H1 (cell line): Measurements from ENCODE around the gene DAPK1. TPM values are rescaled to one million over a fixed set of nuclear protein-coding genes. Genes with fewer than 3 reads are reported as not detected.
A peak's percentile ranks its signal among the peaks of the same experiment; 100 is the strongest.

Source experiments
- CTCF ChIA-PET: fragments of 300-600 bp; sonication (Branson Sonifier 250); formaldehyde crosslinking; loops from one replicate; lab custom pipeline; 2021; ENCODE audit not compliant: partially characterized antibody; lab: Charles Lee
- POLR2A ChIA-PET: fragments of 300-600 bp; sonication (Branson Sonifier 250); formaldehyde crosslinking; loops from one replicate; lab custom pipeline; 2021; ENCODE audit warnings: inconsistent platforms; ENCODE audit not compliant: partially characterized antibody; lab: Charles Lee
- DNase-seq, 2 experiments: peaks; one replicate each; pipeline versions ENCODE4 v3.0.0 to v3.0.0-alpha.2; 2010 to 2022; ENCODE audit warnings: low spot score in 2 of 2, low read depth in 1 of 2, mixed read lengths in 1 of 2
- FAIRE-seq: peaks from 2 replicates; lab custom pipeline; 2011; peaks lifted over from hg19 to GRCh38; lab: Jason Lieb, UNC
- H2AFZ ChIP-seq: 2 replicates; pipeline ENCODE4 v1.8.1; 2012; ENCODE audit warnings: low read length, inconsistent platforms
- H2AK5ac ChIP-seq: 2 replicates; pipeline ENCODE4 v1.6.1; 2013; ENCODE audit warnings: low read depth, low read length
- H2BK120ac ChIP-seq: replicated peaks from 2 replicates; pipeline ENCODE3; 2013; ENCODE audit warnings: low read depth, low read length, inconsistent platforms
- H2BK12ac ChIP-seq: 2 replicates; pipeline ENCODE4 v1.6.1; 2013; ENCODE audit warnings: low read depth, low read length
- H2BK15ac ChIP-seq: 2 replicates; pipeline ENCODE4 v1.6.1; 2013; ENCODE audit warnings: low read length
- H2BK20ac ChIP-seq: 2 replicates; pipeline ENCODE4 v1.6.1; 2013; ENCODE audit warnings: low read length
- H2BK5ac ChIP-seq: 2 replicates; pipeline ENCODE4 v1.6.1; 2013; ENCODE audit warnings: low read depth, low read length
- H3K14ac ChIP-seq: 2 replicates; pipeline ENCODE4 v1.6.1; 2013; ENCODE audit warnings: inconsistent platforms; ENCODE audit not compliant: insufficient read length
- H3K18ac ChIP-seq: 2 replicates; pipeline ENCODE4 v1.6.1; 2013; ENCODE audit warnings: low read length; ENCODE audit errors: extremely low read depth
- H3K23ac ChIP-seq: 2 replicates; pipeline ENCODE4 v1.6.1; 2013; ENCODE audit warnings: inconsistent platforms; ENCODE audit not compliant: insufficient read length
- H3K23me2 ChIP-seq: 2 replicates; pipeline ENCODE4 v1.6.1; 2013; ENCODE audit warnings: low read depth, low read length
- H3K27ac ChIP-seq: 2 replicates; pipeline ENCODE4 v1.6.1; 2011; ENCODE audit warnings: low read depth, low read length, inconsistent platforms
- H3K27me3 ChIP-seq, 4 experiments: replicated peaks in 1 of 4; 1 replicate in 1 of 4; 2 replicates in 3 of 4; pipeline versions ENCODE4 v1.6.1 to v1.8.1; 2011 to 2013; ENCODE audit warnings: low read length in 3 of 4, mild to moderate bottlenecking in 3 of 4, inconsistent platforms in 2 of 4, mixed read lengths in 2 of 4, moderate library complexity in 1 of 4; ENCODE audit not compliant: control insufficient read depth in 3 of 4, insufficient read depth in 3 of 4; ENCODE audit errors: extremely low read depth in 1 of 4
- H3K36me3 ChIP-seq, 4 experiments: 2 replicates each; pipeline versions ENCODE4 v1.6.1 to v1.8.1; 2011 to 2013; ENCODE audit warnings: mild to moderate bottlenecking in 4 of 4, low read length in 3 of 4, moderate library complexity in 2 of 4, control low read depth in 1 of 4, inconsistent platforms in 1 of 4; ENCODE audit not compliant: insufficient read depth in 4 of 4, control insufficient read depth in 2 of 4
- H3K4ac ChIP-seq: replicated peaks from 2 replicates; pipeline ENCODE3; 2013; ENCODE audit warnings: low read length, low read depth, mixed read lengths, inconsistent platforms; ENCODE audit not compliant: insufficient read length
- H3K4me1 ChIP-seq, 4 experiments: replicated peaks in 1 of 4; 1 replicate in 1 of 4; 2 replicates in 3 of 4; pipeline versions ENCODE4 v1.6.1 to v1.8.1; 2011 to 2013; ENCODE audit warnings: low read length in 3 of 4, inconsistent platforms in 2 of 4, mixed read lengths in 1 of 4; ENCODE audit not compliant: insufficient read depth in 4 of 4, control insufficient read depth in 3 of 4
- H3K4me2 ChIP-seq, 2 experiments: 2 replicates each; pipeline versions ENCODE4 v1.6.1 to v1.8.1; 2011 to 2013; ENCODE audit warnings: low read depth in 2 of 2, low read length in 2 of 2, control low read depth in 1 of 2, inconsistent platforms in 1 of 2, mild to moderate bottlenecking in 1 of 2; ENCODE audit not compliant: insufficient read depth in 1 of 2
- H3K4me3 ChIP-seq, 4 experiments: fragments of 200-600, 300-600 bp in 1 of 4; sonication (generic), shearing (Covaris generic), sonication (Bioruptor Twin) in 1 of 4; 2 replicates each; pipeline versions ENCODE4 v1.5.1 to v1.8.1; 2011 to 2016; ENCODE audit warnings: low read length in 4 of 4, low read depth in 3 of 4, control low read depth in 2 of 4, inconsistent platforms in 2 of 4, mild to moderate bottlenecking in 2 of 4, mixed read lengths in 1 of 4, moderate library complexity in 1 of 4; ENCODE audit not compliant: insufficient read depth in 2 of 4; ENCODE audit errors: extremely low read depth in 1 of 4
- H3K56ac ChIP-seq: replicated peaks from 2 replicates; pipeline ENCODE3; 2013; ENCODE audit warnings: low read depth, mild to moderate bottlenecking, mixed read lengths, low read length, inconsistent platforms; ENCODE audit not compliant: insufficient read length
- H3K79me1 ChIP-seq: 2 replicates; pipeline ENCODE4 v1.6.1; 2013; ENCODE audit warnings: low read depth, low read length, control low read depth
- H3K79me2 ChIP-seq, 2 experiments: 2 replicates each; pipeline versions ENCODE4 v1.6.1 to v1.8.1; 2012 to 2013; ENCODE audit warnings: low read length in 2 of 2, mild to moderate bottlenecking in 2 of 2, inconsistent platforms in 1 of 2; ENCODE audit not compliant: insufficient read depth in 2 of 2, control insufficient read depth in 1 of 2
- H3K9ac ChIP-seq, 4 experiments: replicated peaks in 1 of 4; 1 replicate in 1 of 4; 2 replicates in 3 of 4; pipeline versions ENCODE4 v1.6.1 to v1.8.1; 2011 to 2013; ENCODE audit warnings: low read depth in 3 of 4, low read length in 3 of 4, control low read depth in 2 of 4, mild to moderate bottlenecking in 2 of 4, moderate library complexity in 2 of 4, inconsistent platforms in 1 of 4; ENCODE audit errors: extremely low read depth in 1 of 4
- H3K9me3 ChIP-seq, 2 experiments: 2 replicates each; pipeline versions ENCODE4 v1.6.1 to v1.8.1; 2012 to 2013; ENCODE audit warnings: mild to moderate bottlenecking in 2 of 2, moderate library complexity in 2 of 2, control low read depth in 1 of 2, inconsistent platforms in 1 of 2, low read depth in 1 of 2, low read length in 1 of 2, mixed read lengths in 1 of 2; ENCODE audit not compliant: insufficient read depth in 2 of 2
- H4K20me1 ChIP-seq, 2 experiments: replicated peaks in 1 of 2; 2 replicates each; pipeline versions ENCODE3 to v1.8.1; 2011 to 2013; ENCODE audit warnings: inconsistent platforms in 2 of 2, low read length in 2 of 2, mild to moderate bottlenecking in 1 of 2; ENCODE audit not compliant: insufficient read depth in 2 of 2, control insufficient read depth in 1 of 2
- H4K5ac ChIP-seq: 2 replicates; pipeline ENCODE4 v1.6.1; 2013; ENCODE audit warnings: low read length, low read depth, mixed read lengths, inconsistent platforms; ENCODE audit not compliant: insufficient read length
- H4K8ac ChIP-seq: 2 replicates; pipeline ENCODE4 v1.8.0; 2013; ENCODE audit warnings: mild to moderate bottlenecking, moderate library complexity, low read length, inconsistent platforms; ENCODE audit not compliant: insufficient read depth; ENCODE audit errors: extremely low read depth
- H4K91ac ChIP-seq: replicated peaks from 2 replicates; pipeline ENCODE3; 2013; ENCODE audit warnings: low read length, mixed read lengths, inconsistent platforms; ENCODE audit not compliant: insufficient read length
- CTCF ChIP-seq, 3 experiments: IDR thresholded peaks; 1 replicate in 2 of 3; 2 replicates in 1 of 3; pipeline versions ENCODE4 v1.5.1 to v1.6.1; 2011; ENCODE audit warnings: low read length in 3 of 3, mild to moderate bottlenecking in 3 of 3, inconsistent platforms in 2 of 3, low read depth in 1 of 3, moderate library complexity in 1 of 3; ENCODE audit not compliant: insufficient read depth in 1 of 3; ENCODE audit errors: control extremely low read depth in 1 of 3
- RAD21 ChIP-seq, 2 experiments: IDR thresholded peaks in 1 of 2; conservative IDR thresholded peaks in 1 of 2; 2 replicates each; pipeline ENCODE4 v1.6.1; 2011; ENCODE audit warnings: low read depth in 2 of 2, low read length in 2 of 2, improper control_type of control experiment in 1 of 2, inconsistent platforms in 1 of 2, mild to moderate bottlenecking in 1 of 2, moderate library complexity in 1 of 2
- WGBS, 2 experiments: shearing (Covaris generic) in 1 of 2; methylation state at CpG; one replicate each; pipeline versions ENCODE4 v1.1.6 to v1.1.7; 2013 to 2015; ENCODE audit warnings: low lambda C conversion rate in 2 of 2, mixed read lengths in 2 of 2, inconsistent platforms in 1 of 2, low coverage in 1 of 2, missing lambda C conversion rate in 1 of 2; ENCODE audit not compliant: insufficient replicate concordance in 2 of 2, insufficient coverage in 1 of 2, insufficient read length in 1 of 2; ENCODE audit errors: extremely low coverage in 1 of 2, missing lambda C conversion rate in 1 of 2; 5-methylcytosine and 5-hydroxymethylcytosine counted together
- polyA plus RNA-seq, 7 experiments: library from polyadenylated mRNA; depleted of rRNA in 3 of 7; stranded (reverse) in 5 of 7; unstranded in 2 of 7; fragments of >200 nt in 5 of 7; fragments of 200-250 nt in 2 of 7; gene quantifications; 1 replicate in 5 of 7; 2 replicates in 1 of 7; 4 replicates in 1 of 7; pipeline versions ENCODE4 v1.2.1 to v1.2.3, GENCODE V29; 2011 to 2013; ENCODE audit warnings: missing spikeins in 2 of 7, mixed read lengths in 2 of 7
- total RNA-seq: library from RNA; stranded (reverse); fragmentation: NEBNext Ultra II Directional; extraction: Animal tissue kit (Norgen Biotek cat#: 25700); gene quantifications from 2 replicates; pipeline ENCODE4 v1.2.1, GENCODE V29; 2021

DAPK1 gene
- total and polyA plus RNA-seq, 2 of the 8 experiments (the other 6 are each of a cell fraction or from before 2014, with no cell fraction given) = 62.4 to 131 TPM

DNA sequence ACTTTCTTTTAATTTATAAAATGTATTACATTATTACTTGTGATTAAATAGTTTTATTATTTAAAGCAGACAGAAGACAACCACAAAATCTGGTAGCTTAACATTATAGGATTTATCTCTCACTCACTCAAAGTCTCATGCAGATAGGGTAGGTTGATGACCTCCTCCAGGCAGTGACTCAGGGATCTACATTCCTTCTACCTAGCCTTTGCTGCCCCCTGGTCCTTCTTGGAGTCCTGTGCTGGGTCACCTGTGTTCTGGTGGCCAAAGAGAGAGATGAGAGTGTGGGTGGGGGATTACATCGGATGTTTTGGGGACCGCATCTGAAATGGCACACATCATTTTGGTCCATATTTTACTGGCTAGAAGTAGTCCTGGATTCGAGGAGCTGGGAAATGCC is 132.6 kb downstream of the DAPK1 start:
- WGBS, 2 experiments = 97% methylated on average over 3 of the region's 3 CpGs; no CpG with 5 or more reads in 1 of the 2 experiments
- Histone ChIP-seq H2BK12ac (no peak overlapping the region), H3K27me3 (no peaks in the 10 kb centered on the region), H3K4me2 (no peak overlapping the region), H4K91ac (no peak overlapping the region), H3K9me3 (no peaks in the 10 kb centered on the region; a peak in 1 of 4 replicates), H3K4ac (no peak overlapping the region), H3K79me1 (peaks cover 3% of the 10 kb centered on the region), H2BK20ac (no peak overlapping the region), H2BK5ac (no peak overlapping the region), H3K79me2 (peaks cover 0 to 8% of the 10 kb centered on the region in 2 experiments; a peak in 1 of 4 replicates), H3K36me3 (peaks cover 0 to 6% (median 0%) of the 10 kb centered on the region in 4 experiments; a peak in 3 of 8 replicates), H2BK15ac (no peak overlapping the region), H2BK120ac (no peak overlapping the region), H3K9ac (no peak overlapping the region), H3K27ac (no peak overlapping the region), H3K4me3 (no peak overlapping the region), H4K8ac (no peak overlapping the region), H2AK5ac (no peak overlapping the region), H3K56ac (no peak overlapping the region), H4K5ac (no peak overlapping the region), H3K23me2 (no peaks in the 10 kb centered on the region), H3K4me1 (no peaks in the 10 kb centered on the region; a peak in 1 of 7 replicates), H3K14ac (no peak overlapping the region), H2AFZ (no peak overlapping the region), H4K20me1 (no peaks in the 10 kb centered on the region), H3K18ac (no peak overlapping the region), H3K23ac (no peak overlapping the region)
- DNase-seq = no peak
- TF ChIP-seq RAD21 (IDR thresholded peaks at IDR 0.05 in 1 of 2, conservative IDR thresholded peaks at IDR 0.05 in 1 of 2; ENCODE audit: low read depth in 2 of 2, low read length in 2 of 2) = peak; percentile 48 to 49
- TF ChIP-seq CTCF (IDR thresholded peaks at IDR 0.05; ENCODE audit: control extremely low read depth in 1 of 3, insufficient read depth in 1 of 3, low read depth in 1 of 3, low read length in 3 of 3) = no peak
- ChIA-PET POLR2A (interaction anchor here (0.9 kb wide), 1 partner anchor 293 kb away, joined by 3 read pairs; no protein-coding TSS in a partner anchor), CTCF (interaction anchor here (1.2 to 2.2 kb wide), 4 partner anchors 9 to 37 kb away, joined by 3 to 7 read pairs (median 4); no protein-coding TSS in a partner anchor)
- FAIRE-seq = no peak
